Kidney epithelial cell (primary cell): Measurements from ENCODE around the gene MIPEP. TPM values are rescaled to one million over a fixed set of nuclear protein-coding genes. Genes with fewer than 3 reads are reported as not detected.
A peak's percentile ranks its signal among the peaks of the same experiment; 100 is the strongest.

ENCODE experiments used
- DNase-seq: peaks from one replicate; pipeline ENCODE4 v3.0.0-alpha.2; 2010; ENCODE audit warnings: low read depth
- H3K27me3 ChIP-seq: 2 replicates; pipeline ENCODE4 v1.6.0; 2011; ENCODE audit warnings: low read length; ENCODE audit not compliant: control insufficient read depth, insufficient read depth
- H3K36me3 ChIP-seq: 2 replicates; pipeline ENCODE4 v1.5.1; 2011; ENCODE audit warnings: low read length; ENCODE audit not compliant: control insufficient read depth, insufficient read depth
- H3K4me3 ChIP-seq: 2 replicates; pipeline ENCODE4 v1.5.1; 2011; ENCODE audit warnings: low read depth, mild to moderate bottlenecking, control low read depth, low read length
- total RNA-seq: library from RNA; depleted of rRNA; stranded (reverse); fragments of >200 nt; gene quantifications from 2 replicates; pipeline ENCODE4 v1.2.3, GENCODE V29; 2015
- TF ChIP-seq, protein P1 (sequence below): IDR thresholded peaks from 2 replicates; pipeline ENCODE4 v1.5.1; 2011; ENCODE audit warnings: mild to moderate bottlenecking, moderate library complexity, low read length, control low read depth, inconsistent platforms; ENCODE audit not compliant: insufficient read depth, poor library complexity, severe bottlenecking

Gene MIPEP
- total RNA-seq, 1 donor from 2014 or later: 25.6 TPM

DNA sequence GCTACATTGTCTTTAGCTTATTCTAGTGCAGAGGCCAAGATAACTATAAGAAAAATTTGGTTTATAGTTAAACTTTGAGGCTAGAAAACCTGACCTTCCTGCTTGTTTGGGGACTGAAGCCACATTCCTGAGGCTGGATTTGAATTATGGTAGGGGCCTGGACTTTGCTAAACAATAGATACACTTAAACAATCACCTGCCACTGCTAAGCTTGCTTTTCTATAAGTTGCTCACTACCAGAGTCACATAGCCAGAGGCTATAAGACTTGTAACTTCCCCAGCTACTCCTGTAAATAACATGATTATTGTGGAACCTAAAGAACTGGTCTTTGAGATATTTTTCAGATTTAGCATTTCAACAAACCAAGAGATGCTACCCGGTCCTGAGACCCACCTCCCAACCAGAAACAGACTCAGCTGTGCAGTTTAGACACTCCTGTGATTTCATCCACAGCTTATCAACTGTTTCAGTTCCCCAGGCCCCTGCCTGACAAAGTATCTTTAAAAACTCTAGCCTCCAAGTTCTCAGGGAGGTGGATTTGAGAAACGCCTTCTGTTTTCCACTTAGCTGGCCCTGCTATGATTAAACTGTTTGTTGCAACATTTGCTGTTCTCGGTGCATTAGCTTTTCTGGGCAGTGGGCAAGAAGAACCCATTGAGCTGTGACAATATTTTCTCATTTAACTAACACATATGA lies 77.7 kb downstream of the MIPEP start:
- no peak for DNase-seq
- Histone ChIP-seq H3K36me3 (no peaks in the 10 kb centered on the region), H3K4me3 (no peak overlapping the region), H3K27me3 (no peaks in the 10 kb centered on the region)
- TF ChIP-seq, protein P1, sequence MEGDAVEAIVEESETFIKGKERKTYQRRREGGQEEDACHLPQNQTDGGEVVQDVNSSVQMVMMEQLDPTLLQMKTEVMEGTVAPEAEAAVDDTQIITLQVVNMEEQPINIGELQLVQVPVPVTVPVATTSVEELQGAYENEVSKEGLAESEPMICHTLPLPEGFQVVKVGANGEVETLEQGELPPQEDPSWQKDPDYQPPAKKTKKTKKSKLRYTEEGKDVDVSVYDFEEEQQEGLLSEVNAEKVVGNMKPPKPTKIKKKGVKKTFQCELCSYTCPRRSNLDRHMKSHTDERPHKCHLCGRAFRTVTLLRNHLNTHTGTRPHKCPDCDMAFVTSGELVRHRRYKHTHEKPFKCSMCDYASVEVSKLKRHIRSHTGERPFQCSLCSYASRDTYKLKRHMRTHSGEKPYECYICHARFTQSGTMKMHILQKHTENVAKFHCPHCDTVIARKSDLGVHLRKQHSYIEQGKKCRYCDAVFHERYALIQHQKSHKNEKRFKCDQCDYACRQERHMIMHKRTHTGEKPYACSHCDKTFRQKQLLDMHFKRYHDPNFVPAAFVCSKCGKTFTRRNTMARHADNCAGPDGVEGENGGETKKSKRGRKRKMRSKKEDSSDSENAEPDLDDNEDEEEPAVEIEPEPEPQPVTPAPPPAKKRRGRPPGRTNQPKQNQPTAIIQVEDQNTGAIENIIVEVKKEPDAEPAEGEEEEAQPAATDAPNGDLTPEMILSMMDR: no peak

DNA sequence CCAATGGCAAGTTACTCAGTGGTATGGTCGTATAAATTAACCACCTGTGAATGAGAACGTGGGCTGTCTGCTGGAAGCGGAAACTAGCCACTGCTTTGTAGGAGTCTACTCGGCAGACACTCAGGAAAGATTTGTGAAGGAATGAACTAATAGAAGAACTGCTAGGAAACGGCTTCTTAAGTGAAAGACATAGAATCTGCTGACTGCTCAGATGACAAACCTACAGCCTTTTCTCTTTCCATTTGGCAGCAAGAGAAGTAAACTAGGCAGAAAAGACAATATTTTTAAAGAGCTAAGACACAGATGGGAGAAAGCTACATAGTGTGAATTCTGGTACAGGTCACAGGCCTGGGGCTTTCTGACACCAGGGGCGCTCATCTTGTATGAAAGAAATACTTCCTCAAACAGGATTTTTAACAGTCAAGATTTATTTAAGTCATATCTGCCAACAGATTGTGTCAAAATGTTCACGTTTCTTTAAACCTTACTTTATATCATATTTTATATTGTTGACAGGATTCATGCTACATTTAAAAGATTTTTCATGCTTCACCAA lies 78.4 kb downstream of the MIPEP start:
- H3K36me3 ChIP-seq: no peaks in the 10 kb centered on the region
- no peaks in the 10 kb centered on the region for H3K27me3 ChIP-seq
- no peak for DNase-seq
- TF ChIP-seq, protein P1: peak; percentile 12
- H3K4me3 ChIP-seq: no peak overlapping the region

DNA sequence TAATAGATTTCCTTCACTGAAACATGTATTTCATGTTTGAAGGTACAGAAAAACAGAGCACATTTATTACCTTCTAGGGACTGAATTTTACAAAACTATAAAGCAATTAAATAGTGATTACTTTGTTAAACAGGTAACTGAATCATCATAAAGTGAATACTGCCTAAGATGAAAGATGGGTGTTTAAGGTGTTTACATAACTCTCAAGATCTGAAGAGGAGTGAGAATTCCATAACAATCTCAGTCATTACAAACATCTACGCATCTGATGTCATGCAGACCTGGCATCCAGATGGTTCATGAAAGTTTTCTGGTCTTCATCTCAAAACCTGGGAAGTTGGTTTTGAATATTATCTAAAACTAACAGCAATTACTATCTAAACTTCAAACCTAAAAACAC lies 80.4 kb downstream of the MIPEP start:
- H3K27me3 ChIP-seq: no peaks in the 10 kb centered on the region
- DNase-seq: no peak
- no peaks in the 10 kb centered on the region for H3K36me3 ChIP-seq
- no peak overlapping the region for H3K4me3 ChIP-seq
- TF ChIP-seq, protein P1: no peak

DNA sequence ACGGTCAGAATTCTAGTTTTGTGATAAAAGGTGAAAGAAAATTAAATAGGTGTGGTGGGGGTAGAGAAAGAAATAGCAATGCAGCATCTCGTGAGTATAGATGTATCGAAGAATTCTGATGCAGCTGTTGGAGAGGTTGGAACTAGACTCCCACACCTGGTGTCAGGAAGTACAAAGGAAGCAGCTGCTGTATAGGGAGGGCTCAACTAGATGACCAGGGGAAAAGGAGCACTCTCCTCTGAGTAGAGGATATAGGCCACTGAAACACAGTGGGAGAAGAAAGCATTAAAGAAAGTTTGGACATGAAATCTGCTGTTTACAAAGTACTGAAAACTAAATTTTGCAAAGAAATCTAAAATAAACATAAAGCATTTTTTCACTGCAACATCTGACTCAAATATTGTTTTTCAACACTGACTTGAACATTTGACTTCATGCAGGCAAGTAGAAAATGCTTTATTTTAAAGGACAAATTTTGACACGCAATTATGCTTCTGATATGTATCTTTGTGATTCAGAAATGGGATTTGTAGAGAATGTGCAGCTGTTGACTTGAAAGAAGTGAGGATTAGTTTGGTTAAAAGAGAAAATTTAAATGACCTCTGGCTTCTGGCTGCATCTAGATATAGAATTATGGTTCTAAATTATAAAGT lies 82.2 kb downstream of the MIPEP start:
- no peaks in the 10 kb centered on the region for H3K27me3 ChIP-seq
- no peaks in the 10 kb centered on the region for H3K36me3 ChIP-seq
- H3K4me3 ChIP-seq: no peak overlapping the region
- no peak for DNase-seq
- TF ChIP-seq, protein P1: no peak

DNA sequence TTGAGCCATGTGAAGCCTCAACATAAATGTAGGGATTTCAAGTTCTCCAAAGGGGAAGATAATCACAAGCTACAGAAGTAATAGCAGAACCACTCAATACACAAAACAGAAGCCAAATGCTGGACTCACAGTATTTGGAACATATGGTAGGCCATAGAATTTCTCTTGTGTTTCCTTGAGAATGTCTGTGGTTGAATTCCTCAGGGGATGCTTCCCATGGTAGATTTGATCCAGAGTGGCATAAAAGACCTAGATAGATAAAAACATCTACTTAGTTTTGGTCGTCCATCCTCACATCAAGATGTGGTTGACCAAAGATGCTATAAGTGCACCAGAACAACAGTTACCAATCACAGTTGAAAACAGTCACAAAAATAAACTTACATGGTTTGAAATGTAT lies 83.4 kb downstream of the MIPEP start:
- H3K27me3 ChIP-seq: no peaks in the 10 kb centered on the region
- no peaks in the 10 kb centered on the region for H3K36me3 ChIP-seq
- TF ChIP-seq, protein P1: no peak
- DNase-seq: no peak
- H3K4me3 ChIP-seq: no peak overlapping the region

DNA sequence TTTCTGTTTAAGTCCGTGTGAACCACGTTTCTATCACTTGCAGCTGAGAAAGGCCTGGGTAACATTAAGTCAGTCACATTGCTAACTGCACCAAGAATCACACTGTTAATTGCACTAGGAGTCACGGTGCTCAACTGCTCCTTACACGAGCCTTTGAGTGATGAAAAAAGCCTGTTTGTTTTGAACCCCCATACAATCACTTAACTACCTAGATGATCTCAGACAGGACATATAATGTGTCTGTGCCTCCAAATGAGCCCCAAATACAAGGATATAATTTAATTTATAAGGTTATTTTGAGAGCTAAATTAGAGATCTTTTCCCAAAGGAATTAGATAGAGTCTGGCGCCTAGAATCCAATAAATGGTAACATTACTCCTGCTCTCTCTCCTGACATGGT lies 84.1 kb downstream of the MIPEP start:
- Histone ChIP-seq H3K4me3 (no peak overlapping the region), H3K36me3 (no peaks in the 10 kb centered on the region), H3K27me3 (no peaks in the 10 kb centered on the region)
- no peak for DNase-seq
- TF ChIP-seq, protein P1: no peak
